ENCODE measurements around the gene CDC42BPG. TPM values are rescaled to one million over a fixed set of nuclear protein-coding genes. Genes with fewer than 3 reads are reported as not detected.

CDC42BPG gene
- 0.02 TPM in 1 of 2 replicates, not detected in the other for total RNA-seq (2014; rRNA removed; shearing (Covaris generic))
- 0.24 and 0.31 TPM in 2 replicates for polyA plus RNA-seq (2014; cell fraction: nucleus; rRNA removed)

- DNase-seq (ENCODE audit: extremely low read depth, low read depth) = peak; percentile 41
Measured at GRCh38 chr11:64844330-64845128, at the start of gene CDC42BPG. Gene CDC42BPG (minus strand): TSS chr11:64844653. CDS start chr11:64844569, 84 bp downstream.

- DNase-seq (ENCODE audit: extremely low read depth, low read depth) = no peak
Measured at GRCh38 chr11:64893194-64894069, 49.0 kb upstream of the CDC42BPG start.

GRCh38 chr11:64892838-64893193 lies 48.4 kb upstream of the CDC42BPG start:
- no peak for DNase-seq (ENCODE audit: extremely low read depth, low read depth)

- DNase-seq (ENCODE audit: extremely low read depth, low read depth) = no peak
Measured at GRCh38 chr11:64892411-64892831, 48.0 kb upstream of the CDC42BPG start.

- no peak for DNase-seq (ENCODE audit: extremely low read depth, low read depth)
Measured at GRCh38 chr11:64891880-64892279, 47.4 kb upstream of the CDC42BPG start.

GRCh38 chr11:64891215-64891848 lies 46.9 kb upstream of the CDC42BPG start:
- DNase-seq (ENCODE audit: extremely low read depth, low read depth) = no peak

- no peak for DNase-seq (ENCODE audit: extremely low read depth, low read depth)
Measured at GRCh38 chr11:64890522-64890939, 46.1 kb upstream of the CDC42BPG start.

- no peak for DNase-seq (ENCODE audit: extremely low read depth, low read depth)
Measured at GRCh38 chr11:64888729-64889511, 44.5 kb upstream of the CDC42BPG start.

GRCh38 chr11:64888406-64888728 lies 43.9 kb upstream of the CDC42BPG start:
- no peak for DNase-seq (ENCODE audit: extremely low read depth, low read depth)

GRCh38 chr11:64887757-64888405 lies 43.4 kb upstream of the CDC42BPG start:
- peak; percentile 46 for DNase-seq (ENCODE audit: extremely low read depth, low read depth)

GRCh38 chr11:64887234-64887756 lies 42.8 kb upstream of the CDC42BPG start:
- no peak for DNase-seq (ENCODE audit: extremely low read depth, low read depth)

GRCh38 chr11:64885367-64886286 lies 41.2 kb upstream of the CDC42BPG start:
- peak; percentile 32 for DNase-seq (ENCODE audit: extremely low read depth, low read depth)

GRCh38 chr11:64884019-64884418 lies 39.6 kb upstream of the CDC42BPG start:
- DNase-seq (ENCODE audit: extremely low read depth, low read depth) = no peak

GRCh38 chr11:64883575-64883974 lies 39.1 kb upstream of the CDC42BPG start:
- DNase-seq (ENCODE audit: extremely low read depth, low read depth) = no peak

GRCh38 chr11:64882243-64882642 lies 37.8 kb upstream of the CDC42BPG start:
- no peak for DNase-seq (ENCODE audit: extremely low read depth, low read depth)

- DNase-seq (ENCODE audit: extremely low read depth, low read depth) = no peak
Measured at GRCh38 chr11:64881476-64881875, 37.0 kb upstream of the CDC42BPG start.

- DNase-seq (ENCODE audit: extremely low read depth, low read depth) = no peak
Measured at GRCh38 chr11:64880240-64881001, 36.0 kb upstream of the CDC42BPG start.
